Body of pancreas (tissue), 4 donors: ENCODE results near the gene SRXN1.

Source experiments
- POLR2A ChIP-seq, 3 donors: fragments of 450-650 bp; IDR thresholded peaks; one replicate each; pipeline ENCODE4 v1.6.1; 2016; ENCODE audit warnings: antibody characterized with exemption in 3 of 3, mild to moderate bottlenecking in 2 of 3
- TF ChIP-seq, protein P1 (sequence below), 7 experiments: fragments of 450-650 bp in 4 of 7; fragments of 200-600 bp in 3 of 7; sonication (generic) in 3 of 7; IDR thresholded peaks; one replicate each; pipeline ENCODE4 v1.5.1; 2016 to 2019; ENCODE audit warnings: antibody characterized with exemption in 7 of 7

GRCh38 chr20:623704-624103, 29.3 kb downstream of the SRXN1 start:
- TF ChIP-seq, protein P1, sequence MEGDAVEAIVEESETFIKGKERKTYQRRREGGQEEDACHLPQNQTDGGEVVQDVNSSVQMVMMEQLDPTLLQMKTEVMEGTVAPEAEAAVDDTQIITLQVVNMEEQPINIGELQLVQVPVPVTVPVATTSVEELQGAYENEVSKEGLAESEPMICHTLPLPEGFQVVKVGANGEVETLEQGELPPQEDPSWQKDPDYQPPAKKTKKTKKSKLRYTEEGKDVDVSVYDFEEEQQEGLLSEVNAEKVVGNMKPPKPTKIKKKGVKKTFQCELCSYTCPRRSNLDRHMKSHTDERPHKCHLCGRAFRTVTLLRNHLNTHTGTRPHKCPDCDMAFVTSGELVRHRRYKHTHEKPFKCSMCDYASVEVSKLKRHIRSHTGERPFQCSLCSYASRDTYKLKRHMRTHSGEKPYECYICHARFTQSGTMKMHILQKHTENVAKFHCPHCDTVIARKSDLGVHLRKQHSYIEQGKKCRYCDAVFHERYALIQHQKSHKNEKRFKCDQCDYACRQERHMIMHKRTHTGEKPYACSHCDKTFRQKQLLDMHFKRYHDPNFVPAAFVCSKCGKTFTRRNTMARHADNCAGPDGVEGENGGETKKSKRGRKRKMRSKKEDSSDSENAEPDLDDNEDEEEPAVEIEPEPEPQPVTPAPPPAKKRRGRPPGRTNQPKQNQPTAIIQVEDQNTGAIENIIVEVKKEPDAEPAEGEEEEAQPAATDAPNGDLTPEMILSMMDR (IDR thresholded peaks at IDR 0.05) = no peak
- TF ChIP-seq POLR2A (IDR thresholded peaks at IDR 0.05) = no peak
